HG02610 (cell line): ENCODE measurements around the gene CTDSP2.
"Not testable (repeated sequence)": the region's sequence is repeated elsewhere in the genome, so short reads cannot be mapped to it uniquely, and the experiment has no call there.

ENCODE experiments used
- ATAC-seq: cut with Tn5 transposase; IDR thresholded peaks from one replicate; pipeline ENCODE4 v1.9.1; 2021; ENCODE audit warnings: mild to moderate bottlenecking, moderate library complexity; ENCODE audit not compliant: unreplicated experiment

Gene CTDSP2

GRCh38 chr12:57836442-57837375 is 9.8 kb downstream of the CTDSP2 start:
- peak; percentile 50 for ATAC-seq

GRCh38 chr12:57835366-57836288 is 10.9 kb downstream of the CTDSP2 start:
- ATAC-seq, result no peak

- ATAC-seq, result no peak
Observed at GRCh38 chr12:57834086-57834876, 12.2 kb downstream of the CTDSP2 start.

GRCh38 chr12:57833672-57834071 is 12.9 kb downstream of the CTDSP2 start:
- no peak for ATAC-seq

- no peak for ATAC-seq
Observed at GRCh38 chr12:57832966-57833365, 13.6 kb downstream of the CTDSP2 start.

- ATAC-seq, result no peak
Observed at GRCh38 chr12:57830393-57830792, 16.1 kb downstream of the CTDSP2 start.

GRCh38 chr12:57829025-57829777 is 17.3 kb downstream of the CTDSP2 start:
- no peak for ATAC-seq

- ATAC-seq, result no peak
Observed at GRCh38 chr12:57826966-57827365, 19.6 kb downstream of the CTDSP2 start.

GRCh38 chr12:57826400-57826799 is 20.1 kb downstream of the CTDSP2 start:
- no peak for ATAC-seq

GRCh38 chr12:57825451-57825850 is 21.1 kb downstream of the CTDSP2 start:
- ATAC-seq, result no peak

GRCh38 chr12:57823908-57824640 is 22.5 kb downstream of the CTDSP2 start:
- no peak for ATAC-seq

- no peak for ATAC-seq
Observed at GRCh38 chr12:57823131-57823907, 23.2 kb downstream of the CTDSP2 start.

- no peak for ATAC-seq
Observed at GRCh38 chr12:57822392-57823130, 24.0 kb downstream of the CTDSP2 start.

GRCh38 chr12:57821474-57822214 is 24.9 kb downstream of the CTDSP2 start:
- no peak for ATAC-seq

- ATAC-seq, result not testable (repeated sequence)
Observed at GRCh38 chr12:57821015-57821414, 25.5 kb downstream of the CTDSP2 start.

- ATAC-seq, result not testable (repeated sequence)
Observed at GRCh38 chr12:57820119-57820518, 26.4 kb downstream of the CTDSP2 start.

GRCh38 chr12:57817990-57818331 is 28.6 kb downstream of the CTDSP2 start:
- not testable (repeated sequence) for ATAC-seq
